HCT116 (cell line): ENCODE measurements around the gene C12orf43. TPM values are rescaled to one million over a fixed set of nuclear protein-coding genes. Genes with fewer than 3 reads are reported as not detected.

Experiments used
- ATAC-seq: fragments of 200-7000 bp; cut with Tn5 transposase; 2 replicates; pipeline ENCODE4 v1.9.1; 2020; ENCODE audit warnings: mild to moderate bottlenecking, moderate library complexity
- BruUV-seq: library from RNA; stranded (reverse); fragments of 400-500 nt; replicated peaks from 2 replicates; lab custom pipeline; 2021; lab: Mats Ljungman, UMichigan
- CTCF ChIA-PET: fragments of 300-600 bp; sonication (Branson Sonifier 250); formaldehyde crosslinking; loops from one replicate; lab custom pipeline; 2021; ENCODE audit warnings: antibody characterized with exemption; lab: Charles Lee
- POLR2A ChIA-PET: fragments of 300-600, 350-600 bp; sonication (Branson Sonifier 250); formaldehyde crosslinking; loops from one replicate; lab custom pipeline; 2021; ENCODE audit warnings: antibody characterized with exemption; lab: Charles Lee
- RAD21 ChIA-PET, 2 experiments: fragments of 300-600 bp; sonication (Branson Sonifier 250); formaldehyde crosslinking; loops; one replicate each; lab custom pipeline; 2023; ENCODE audit warnings: low total read pairs in 2 of 2; ENCODE audit not compliant: uncharacterized antibody in 2 of 2, unreplicated experiment in 2 of 2, low non-redundant PET in 1 of 2; lab: Charles Lee
- DNase-seq: peaks from one replicate; pipeline ENCODE4 v3.0.0-alpha.2; 2010; ENCODE audit warnings: low read depth, low spot score
- H2AFZ ChIP-seq: fragments of 200-600 bp; shearing (Covaris generic), sonication (generic); 2 replicates; pipeline ENCODE4 v1.6.1; 2017; ENCODE audit warnings: low read depth, mixed run types, mixed read lengths, antibody characterized with exemption, low read length; ENCODE audit not compliant: poor library complexity, severe bottlenecking
- H3K27ac ChIP-seq: 2 replicates; pipeline ENCODE4 v1.5.1; 2012; ENCODE audit warnings: low read depth, low read length
- H3K27me3 ChIP-seq: fragments of 200-600 bp; sonication (generic); 2 replicates; pipeline ENCODE4 v1.6.1; 2016; ENCODE audit warnings: mixed run types, low read length, mixed read lengths; ENCODE audit not compliant: insufficient read depth
- H3K36me3 ChIP-seq, 2 experiments: fragments of 200-500 bp in 1 of 2; fragments of 200-600 bp in 1 of 2; sonication (Bioruptor generic) in 1 of 2; sonication (generic) in 1 of 2; 2 replicates each; pipeline versions ENCODE4 v1.5.1 to v1.6.1; 2014 to 2016; ENCODE audit warnings: low read length in 2 of 2, inconsistent platforms in 1 of 2, mixed read lengths in 1 of 2, mixed run types in 1 of 2; ENCODE audit not compliant: insufficient read depth in 2 of 2, control insufficient read depth in 1 of 2
- H3K4me1 ChIP-seq, 2 experiments: fragments of 200-600 bp in 1 of 2; sonication (generic) in 1 of 2; 2 replicates each; pipeline versions ENCODE4 v1.5.1 to v1.6.1; 2012 to 2017; ENCODE audit warnings: low read length in 2 of 2, inconsistent platforms in 1 of 2, mild to moderate bottlenecking in 1 of 2, mixed read lengths in 1 of 2, mixed run types in 1 of 2, moderate library complexity in 1 of 2; ENCODE audit not compliant: insufficient read depth in 2 of 2, control insufficient read depth in 1 of 2
- H3K4me2 ChIP-seq: fragments of 200-600 bp; sonication (generic); 2 replicates; pipeline ENCODE4 v1.6.1; 2017; ENCODE audit warnings: mixed run types, low read length, mixed read lengths
- H3K4me3 ChIP-seq, 2 experiments: fragments of 200-600 bp in 1 of 2; sonication (generic) in 1 of 2; replicated peaks in 1 of 2; 2 replicates each; pipeline ENCODE4 v1.5.1; 2011 to 2016; ENCODE audit warnings: low read length in 2 of 2, control low read depth in 1 of 2, low read depth in 1 of 2, mild to moderate bottlenecking in 1 of 2, mixed read lengths in 1 of 2, mixed run types in 1 of 2
- H3K79me2 ChIP-seq: fragments of 200-600 bp; sonication (generic); 2 replicates; pipeline ENCODE4 v1.6.1; 2017; ENCODE audit warnings: mild to moderate bottlenecking, mixed run types, low read length, moderate library complexity, mixed read lengths; ENCODE audit not compliant: insufficient read depth
- H3K9ac ChIP-seq: fragments of 200-600 bp; sonication (generic); 2 replicates; pipeline ENCODE4 v1.6.1; 2016; ENCODE audit warnings: low read length, mixed read lengths
- H3K9me2 ChIP-seq: fragments of 200-600 bp; sonication (generic), shearing (Covaris generic); 2 replicates; pipeline ENCODE4 v1.6.1; 2017; ENCODE audit warnings: mixed run types, mild to moderate bottlenecking, moderate library complexity; ENCODE audit not compliant: insufficient read depth
- H3K9me3 ChIP-seq, 2 experiments: fragments of 200-500 bp in 1 of 2; fragments of 200-600 bp in 1 of 2; sonication (Bioruptor generic) in 1 of 2; sonication (generic) in 1 of 2; 2 replicates each; pipeline ENCODE4 v1.6.1; 2014 to 2017; ENCODE audit warnings: low read length in 2 of 2, mixed read lengths in 2 of 2, inconsistent platforms in 1 of 2, low read depth in 1 of 2, mild to moderate bottlenecking in 1 of 2, mixed run types in 1 of 2, moderate library complexity in 1 of 2; ENCODE audit not compliant: control insufficient read depth in 1 of 2, insufficient read depth in 1 of 2
- H4K20me1 ChIP-seq: fragments of 200-600 bp; sonication (generic), shearing (Covaris generic); 2 replicates; pipeline ENCODE4 v1.6.1; 2017; ENCODE audit warnings: mixed run types, mild to moderate bottlenecking, moderate library complexity; ENCODE audit not compliant: insufficient read depth
- CEBPB ChIP-seq: IDR thresholded peaks from 2 replicates; pipeline ENCODE4 v1.6.1; 2012; ENCODE audit warnings: low read depth
- EGR1 ChIP-seq: IDR thresholded peaks from 2 replicates; pipeline ENCODE4 v1.6.1; 2012; ENCODE audit warnings: low read depth
- ELF1 ChIP-seq: IDR thresholded peaks from 2 replicates; pipeline ENCODE4 v1.6.1; 2012; ENCODE audit warnings: low read depth, borderline replicate concordance
- FOSL1 ChIP-seq: IDR thresholded peaks from 2 replicates; pipeline ENCODE4 v1.6.1; 2012; ENCODE audit warnings: low read depth
- POLR2AphosphoS5 ChIP-seq: IDR thresholded peaks from 2 replicates; pipeline ENCODE4 v1.6.1; 2011; ENCODE audit warnings: mild to moderate bottlenecking, low read depth, low read length, moderate library complexity
- RAD21 ChIP-seq: IDR thresholded peaks from 2 replicates; pipeline ENCODE4 v1.6.1; 2012; ENCODE audit warnings: low read depth, mild to moderate bottlenecking
- SIN3A ChIP-seq: IDR thresholded peaks from 2 replicates; pipeline ENCODE4 v1.6.1; 2012; ENCODE audit warnings: low read depth
- SRF ChIP-seq: IDR thresholded peaks from 2 replicates; pipeline ENCODE4 v1.6.1; 2012; ENCODE audit warnings: low read depth
- TCF7L2 ChIP-seq: IDR thresholded peaks from 2 replicates; pipeline ENCODE4 v1.7.0; 2011; ENCODE audit warnings: borderline replicate concordance, inconsistent platforms; ENCODE audit not compliant: insufficient read depth, insufficient read length; ENCODE audit errors: extremely low read depth
- ZFX ChIP-seq: fragments of 450-650 bp; IDR thresholded peaks from 2 replicates; pipeline ENCODE4 v1.6.1; 2017
- ZNF274 ChIP-seq: fragments of 200-500 bp; sonication (Bioruptor generic); IDR thresholded peaks from 2 replicates; pipeline ENCODE4 v1.6.1; 2014; ENCODE audit warnings: mild to moderate bottlenecking, low read depth, low read length, inconsistent platforms
- intact Hi-C: fragments of 100-400 bp; cut with micrococcal nuclease; formaldehyde crosslinking; loops from 2 replicates; pipeline ENCODE4 v1.10.0; 2022
- total RNA-seq: library from RNA; stranded (reverse); gene quantifications from one replicate; pipeline ENCODE4 v1.2.1, GENCODE V29; 2021; ENCODE audit not compliant: unreplicated experiment
- TF ChIP-seq, protein P1 (sequence below): IDR thresholded peaks from 2 replicates; pipeline ENCODE4 v1.6.1; 2011; ENCODE audit warnings: mild to moderate bottlenecking, low read length, moderate library complexity; ENCODE audit not compliant: insufficient replicate concordance; ENCODE audit errors: extremely low read depth
- TF ChIP-seq, protein P2 (sequence below), 3 experiments: fragments of 200-600 bp in 1 of 3; sonication (generic) in 1 of 3; IDR thresholded peaks in 2 of 3; conservative IDR thresholded peaks in 1 of 3; 2 replicates each; pipeline ENCODE4 v1.5.1; 2012 to 2017; ENCODE audit warnings: low read depth in 2 of 3, low read length in 2 of 3, antibody characterized with exemption in 1 of 3, borderline replicate concordance in 1 of 3, control low read depth in 1 of 3, mild to moderate bottlenecking in 1 of 3, mixed read lengths in 1 of 3, mixed run types in 1 of 3, moderate library complexity in 1 of 3; ENCODE audit not compliant: insufficient read depth in 1 of 3
- TF ChIP-seq, protein P3 (sequence below): IDR thresholded peaks from 2 replicates; pipeline ENCODE4 v1.6.1; 2012

C12orf43 gene
- total RNA-seq, 1 experiment from 2014 or later: 16.2 TPM

- intact Hi-C loops: no loop called here
- TF ChIP-seq, protein P1, sequence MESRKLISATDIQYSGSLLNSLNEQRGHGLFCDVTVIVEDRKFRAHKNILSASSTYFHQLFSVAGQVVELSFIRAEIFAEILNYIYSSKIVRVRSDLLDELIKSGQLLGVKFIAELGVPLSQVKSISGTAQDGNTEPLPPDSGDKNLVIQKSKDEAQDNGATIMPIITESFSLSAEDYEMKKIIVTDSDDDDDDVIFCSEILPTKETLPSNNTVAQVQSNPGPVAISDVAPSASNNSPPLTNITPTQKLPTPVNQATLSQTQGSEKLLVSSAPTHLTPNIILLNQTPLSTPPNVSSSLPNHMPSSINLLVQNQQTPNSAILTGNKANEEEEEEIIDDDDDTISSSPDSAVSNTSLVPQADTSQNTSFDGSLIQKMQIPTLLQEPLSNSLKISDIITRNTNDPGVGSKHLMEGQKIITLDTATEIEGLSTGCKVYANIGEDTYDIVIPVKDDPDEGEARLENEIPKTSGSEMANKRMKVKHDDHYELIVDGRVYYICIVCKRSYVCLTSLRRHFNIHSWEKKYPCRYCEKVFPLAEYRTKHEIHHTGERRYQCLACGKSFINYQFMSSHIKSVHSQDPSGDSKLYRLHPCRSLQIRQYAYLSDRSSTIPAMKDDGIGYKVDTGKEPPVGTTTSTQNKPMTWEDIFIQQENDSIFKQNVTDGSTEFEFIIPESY: no peak
- no peak for TF ChIP-seq CEBPB
- TF ChIP-seq ZFX: no peak
- TF ChIP-seq, protein P2, sequence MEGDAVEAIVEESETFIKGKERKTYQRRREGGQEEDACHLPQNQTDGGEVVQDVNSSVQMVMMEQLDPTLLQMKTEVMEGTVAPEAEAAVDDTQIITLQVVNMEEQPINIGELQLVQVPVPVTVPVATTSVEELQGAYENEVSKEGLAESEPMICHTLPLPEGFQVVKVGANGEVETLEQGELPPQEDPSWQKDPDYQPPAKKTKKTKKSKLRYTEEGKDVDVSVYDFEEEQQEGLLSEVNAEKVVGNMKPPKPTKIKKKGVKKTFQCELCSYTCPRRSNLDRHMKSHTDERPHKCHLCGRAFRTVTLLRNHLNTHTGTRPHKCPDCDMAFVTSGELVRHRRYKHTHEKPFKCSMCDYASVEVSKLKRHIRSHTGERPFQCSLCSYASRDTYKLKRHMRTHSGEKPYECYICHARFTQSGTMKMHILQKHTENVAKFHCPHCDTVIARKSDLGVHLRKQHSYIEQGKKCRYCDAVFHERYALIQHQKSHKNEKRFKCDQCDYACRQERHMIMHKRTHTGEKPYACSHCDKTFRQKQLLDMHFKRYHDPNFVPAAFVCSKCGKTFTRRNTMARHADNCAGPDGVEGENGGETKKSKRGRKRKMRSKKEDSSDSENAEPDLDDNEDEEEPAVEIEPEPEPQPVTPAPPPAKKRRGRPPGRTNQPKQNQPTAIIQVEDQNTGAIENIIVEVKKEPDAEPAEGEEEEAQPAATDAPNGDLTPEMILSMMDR (IDR thresholded peaks at IDR 0.05 in 2 of 3, conservative IDR thresholded peaks at IDR 0.05 in 1 of 3; ENCODE audit: borderline replicate concordance in 1 of 3, insufficient read depth in 1 of 3, low read depth in 2 of 3, low read length in 2 of 3): no peak
- TF ChIP-seq SRF: no peak
- TF ChIP-seq TCF7L2: no peak
- TF ChIP-seq, protein P3, sequence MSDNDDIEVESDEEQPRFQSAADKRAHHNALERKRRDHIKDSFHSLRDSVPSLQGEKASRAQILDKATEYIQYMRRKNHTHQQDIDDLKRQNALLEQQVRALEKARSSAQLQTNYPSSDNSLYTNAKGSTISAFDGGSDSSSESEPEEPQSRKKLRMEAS: no peak
- TF ChIP-seq ZNF274: no peak
- no peak for TF ChIP-seq RAD21
- TF ChIP-seq EGR1: no peak
- TF ChIP-seq SIN3A: no peak
- no peak for TF ChIP-seq FOSL1
- TF ChIP-seq ELF1: no peak
- no peak for TF ChIP-seq POLR2AphosphoS5
- POLR2A ChIA-PET: no interaction called here
Measured at GRCh38 chr12:121021754-121022153, 5.5 kb upstream of the C12orf43 start.

More at GRCh38 chr12:121021754-121022153, 5.5 kb upstream of the C12orf43 start:
- ChIA-PET RAD21 (no interaction called here), CTCF (no interaction called here)
- Histone ChIP-seq H3K4me1 (peaks cover 0 to 8% of the 10 kb centered on the region in 2 experiments; a peak in 1 of 4 replicates), H3K9ac (no peak overlapping the region), H3K9me2 (no peaks in the 10 kb centered on the region), H3K79me2 (no peaks in the 10 kb centered on the region), H3K4me2 (no peak overlapping the region), H4K20me1 (no peaks in the 10 kb centered on the region), H3K36me3 (no peaks in the 10 kb centered on the region), H2AFZ (no peak overlapping the region), H3K27me3 (no peaks in the 10 kb centered on the region), H3K27ac (no peak overlapping the region), H3K9me3 (no peaks in the 10 kb centered on the region), H3K4me3 (no peak overlapping the region)
- ATAC-seq: no peak
- no peak for DNase-seq
- BruUV-seq: no TSS peak
